ENCODE results near the gene CRYGA. TPM values are rescaled to one million over a fixed set of nuclear protein-coding genes. Genes with fewer than 3 reads are reported as not detected.
A peak's percentile ranks its signal among the peaks of the same experiment; 100 is the strongest.
"Not testable (repeated sequence)": the region's sequence is repeated elsewhere in the genome, so short reads cannot be mapped to it uniquely, and the experiment has no call there.

The CRYGA gene
- total and polyA plus RNA-seq, 7 donors: not detected

DNA sequence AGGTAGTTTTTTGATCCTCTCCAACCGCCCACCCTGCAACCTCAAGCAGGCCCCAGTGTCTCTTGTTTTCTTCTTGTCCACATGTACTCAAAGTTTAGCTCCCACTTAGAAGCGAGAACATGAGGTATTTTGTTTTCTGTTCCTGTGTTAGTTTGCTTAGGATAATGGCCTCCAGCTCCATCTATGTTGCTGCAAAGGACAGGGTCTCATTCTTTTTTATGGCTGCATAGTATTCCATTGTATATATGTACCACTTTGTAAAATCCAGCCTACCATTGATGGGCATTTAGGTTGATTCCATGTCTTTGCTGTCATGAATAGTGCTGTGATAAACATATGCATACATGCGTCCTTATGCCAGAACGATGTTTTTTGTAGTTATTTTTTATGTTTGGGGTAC is 36.3 kb downstream of the CRYGA start:
- Histone ChIP-seq H3K27ac (no peak overlapping the region), H3K4me3 (no peak overlapping the region), H3K9me3 (no peaks in the 10 kb centered on the region), H3K4me1 (no peaks in the 10 kb centered on the region), H3K36me3 (ENCODE audit: insufficient read depth in 1 of 2, low read depth in 1 of 2) (no peaks in the 10 kb centered on the region), H3K27me3 (ENCODE audit: insufficient read depth in 3 of 3, low read length in 2 of 3) (peaks cover 0 to 29% (median 0%) of the 10 kb centered on the region in 3 donors)
- intact Hi-C loops (cut with DNase I): no loop called here
- TF ChIP-seq CTCF (IDR thresholded peaks at IDR 0.05): no peak
- ATAC-seq (no peak), DNase-seq (no peak)
- 95 to 98% (median 98%) methylated on average over 4 of the region's 4 CpGs for WGBS, 3 donors

DNA sequence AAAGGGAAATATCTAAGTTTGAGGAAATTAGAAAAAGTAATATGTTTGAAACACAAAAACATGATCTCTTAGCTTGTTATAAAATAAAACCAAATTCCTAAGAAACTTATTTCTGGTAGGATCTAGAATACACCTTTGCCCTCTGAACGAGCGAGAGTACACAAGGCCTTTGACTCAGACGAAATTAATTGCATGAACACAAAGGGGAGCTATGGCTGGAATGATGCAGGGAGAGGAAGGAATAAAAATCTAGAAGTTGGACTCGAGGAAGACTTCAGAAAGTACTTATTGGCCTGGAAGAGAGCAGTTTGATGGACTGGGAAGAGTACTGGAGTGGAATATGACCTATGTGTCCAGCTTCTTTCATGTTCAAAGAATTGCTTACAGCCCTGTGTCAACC is 38.1 kb downstream of the CRYGA start:
- Histone ChIP-seq H3K36me3 (ENCODE audit: insufficient read depth in 1 of 2, low read depth in 1 of 2) (no peaks in the 10 kb centered on the region), H3K27ac (no peak overlapping the region), H3K4me1 (no peaks in the 10 kb centered on the region), H3K27me3 (ENCODE audit: insufficient read depth in 3 of 3, low read length in 2 of 3) (peaks cover 0 to 29% (median 0%) of the 10 kb centered on the region in 3 donors), H3K4me3 (no peak overlapping the region), H3K9me3 (no peaks in the 10 kb centered on the region)
- ATAC-seq (no peak), DNase-seq (no peak)
- intact Hi-C loops (cut with DNase I): no loop called here
- TF ChIP-seq CTCF (IDR thresholded peaks at IDR 0.05): no peak
- WGBS, 3 donors: 76 to 82% (median 78%) methylated on average over 4 of the region's 4 CpGs

GRCh38 chr2:208124013-208124715 is 39.2 kb downstream of the CRYGA start, which contains the start of gene CRYGD:
CRYGD (minus strand) TSS chr2:208124524; CDS start chr2:208124473, 51 bp downstream.
- Histone ChIP-seq H3K27me3 (ENCODE audit: insufficient read depth in 3 of 3, low read length in 2 of 3) (peaks cover 0 to 29% (median 0%) of the 10 kb centered on the region in 3 donors), H3K4me3 (peak within 1 kb of the TSS; percentile 18)
- intact Hi-C loops (cut with DNase I); H3K36me3 ChIP-seq (ENCODE audit: insufficient read depth in 1 of 2, low read depth in 1 of 2); ATAC-seq; H3K27ac ChIP-seq; H3K4me1 ChIP-seq; DNase-seq; H3K9me3 ChIP-seq: not testable (repeated sequence)
- WGBS, 3 donors: 5 to 9% (median 6%) methylated on average over 41 to 46 of the region's 46 CpGs

DNA sequence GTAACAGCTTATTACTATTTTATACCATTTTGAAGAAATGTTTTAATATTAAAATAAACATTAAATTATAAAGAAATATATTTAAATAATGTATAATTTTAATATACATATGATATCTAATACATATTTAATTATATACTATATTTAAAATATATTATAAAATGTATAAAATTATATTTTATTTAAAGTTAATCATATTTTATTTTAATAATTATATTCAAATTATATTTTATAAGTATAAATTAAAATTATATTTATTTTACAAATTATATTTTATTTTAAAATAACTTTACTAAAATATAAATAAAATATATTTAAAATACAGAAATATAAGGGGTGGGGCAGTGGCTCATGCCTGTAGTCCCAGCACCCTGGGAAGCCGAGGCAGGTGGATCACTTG is 41.1 kb downstream of the CRYGA start:
- Histone ChIP-seq H3K4me3 (no peak overlapping the region), H3K4me1 (no peaks in the 10 kb centered on the region), H3K27ac (no peak overlapping the region), H3K36me3 (ENCODE audit: insufficient read depth in 1 of 2, low read depth in 1 of 2) (no peaks in the 10 kb centered on the region), H3K27me3 (ENCODE audit: insufficient read depth in 3 of 3, low read length in 2 of 3) (peaks cover 0 to 24% (median 0%) of the 10 kb centered on the region in 3 donors), H3K9me3 (no peaks in the 10 kb centered on the region)
- TF ChIP-seq CTCF (IDR thresholded peaks at IDR 0.05): no peak
- intact Hi-C loops (cut with DNase I): no loop called here
- ATAC-seq (no peak), DNase-seq (no peak)
- WGBS, 3 donors: 90 to 97% (median 97%) methylated on average over 1 of the region's 1 CpG

DNA sequence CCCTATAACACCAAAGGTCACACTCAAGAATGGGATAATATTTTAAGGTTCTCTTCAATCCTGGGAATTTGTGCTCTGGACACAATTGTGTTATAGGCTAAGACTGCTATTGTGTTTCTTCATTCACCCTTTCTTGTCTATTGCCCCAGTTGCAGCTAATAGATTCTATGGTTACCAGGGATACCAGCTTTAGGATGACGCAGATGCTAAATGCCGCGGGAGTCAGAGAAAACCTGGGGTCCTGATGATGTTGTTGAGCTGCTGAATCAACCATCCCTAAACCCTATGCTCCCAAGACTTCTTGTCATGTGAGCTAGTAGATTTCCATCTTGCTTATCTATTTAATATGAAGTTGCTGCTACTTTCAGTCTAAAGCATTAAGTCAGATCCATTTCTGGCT is 44.5 kb downstream of the CRYGA start:
- Histone ChIP-seq H3K4me3 (no peak overlapping the region), H3K27me3 (ENCODE audit: insufficient read depth in 3 of 3, low read length in 2 of 3) (peaks cover 0 to 14% (median 0%) of the 10 kb centered on the region in 3 donors), H3K4me1 (no peaks in the 10 kb centered on the region), H3K36me3 (ENCODE audit: insufficient read depth in 1 of 2, low read depth in 1 of 2) (no peaks in the 10 kb centered on the region), H3K9me3 (no peaks in the 10 kb centered on the region), H3K27ac (no peak overlapping the region)
- no peak for ATAC-seq
- DNase-seq: no peak
- 89 to 93% (median 93%) methylated on average over 3 of the region's 3 CpGs for WGBS, 3 donors
- TF ChIP-seq CTCF (IDR thresholded peaks at IDR 0.05): no peak
- intact Hi-C loops (cut with DNase I): no loop called here

DNA sequence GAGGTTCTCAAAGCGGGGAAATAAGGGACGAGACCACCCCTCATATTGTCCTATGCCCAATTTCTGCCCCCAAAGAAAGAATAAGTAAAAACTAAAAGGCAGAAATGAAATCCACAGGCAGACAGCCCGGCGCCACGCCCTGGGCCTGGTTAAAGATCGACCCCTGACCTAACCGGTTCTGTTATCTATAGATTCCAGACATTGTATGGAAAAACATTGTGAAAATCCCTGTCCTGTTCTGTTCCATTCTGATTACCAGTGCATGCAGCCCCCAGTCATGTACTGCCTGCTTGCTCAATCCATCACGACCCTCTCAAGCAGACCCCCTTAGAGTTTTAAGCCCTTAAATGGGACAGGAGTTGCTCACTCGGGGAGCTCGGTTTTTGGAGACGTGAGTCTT is 46.0 kb downstream of the CRYGA start:
- ATAC-seq; H3K36me3 ChIP-seq (ENCODE audit: insufficient read depth in 1 of 2, low read depth in 1 of 2); DNase-seq; H3K9me3 ChIP-seq; H3K27ac ChIP-seq; intact Hi-C loops (cut with DNase I); H3K4me3 ChIP-seq; H3K4me1 ChIP-seq: not testable (repeated sequence)
- H3K27me3 ChIP-seq (ENCODE audit: insufficient read depth in 3 of 3, low read length in 2 of 3): peaks cover 0 to 20% (median 2%) of the 10 kb centered on the region in 3 donors
- WGBS, 3 donors: 90 to 95% (median 91%) methylated on average over 11 of the region's 11 CpGs
